ENCODE measurements around the gene TNNI3K.

TNNI3K gene

GRCh38 chr1:74545821-74546220 lies 310.6 kb downstream of the TNNI3K start:
- Histone ChIP-seq H3K4me2 (ENCODE audit: low read length) (no peak overlapping the region), H3K27me3 (ENCODE audit: control insufficient read depth, insufficient read depth, low read length) (no peaks in the 10 kb centered on the region), H3K4me1 (no peaks in the 10 kb centered on the region), H2AFZ (no peak overlapping the region), H3K79me2 (no peaks in the 10 kb centered on the region), H3K36me3 (ENCODE audit: control insufficient read depth, insufficient read depth, low read length) (no peaks in the 10 kb centered on the region), H3K9me3 (ENCODE audit: control insufficient read depth, low read length) (no peaks in the 10 kb centered on the region), H3K9ac (no peak overlapping the region), H3K27ac (no peak overlapping the region), H3K4me3 (ENCODE audit: low read depth, low read length) (no peak overlapping the region)
- TF ChIP-seq, protein P1, sequence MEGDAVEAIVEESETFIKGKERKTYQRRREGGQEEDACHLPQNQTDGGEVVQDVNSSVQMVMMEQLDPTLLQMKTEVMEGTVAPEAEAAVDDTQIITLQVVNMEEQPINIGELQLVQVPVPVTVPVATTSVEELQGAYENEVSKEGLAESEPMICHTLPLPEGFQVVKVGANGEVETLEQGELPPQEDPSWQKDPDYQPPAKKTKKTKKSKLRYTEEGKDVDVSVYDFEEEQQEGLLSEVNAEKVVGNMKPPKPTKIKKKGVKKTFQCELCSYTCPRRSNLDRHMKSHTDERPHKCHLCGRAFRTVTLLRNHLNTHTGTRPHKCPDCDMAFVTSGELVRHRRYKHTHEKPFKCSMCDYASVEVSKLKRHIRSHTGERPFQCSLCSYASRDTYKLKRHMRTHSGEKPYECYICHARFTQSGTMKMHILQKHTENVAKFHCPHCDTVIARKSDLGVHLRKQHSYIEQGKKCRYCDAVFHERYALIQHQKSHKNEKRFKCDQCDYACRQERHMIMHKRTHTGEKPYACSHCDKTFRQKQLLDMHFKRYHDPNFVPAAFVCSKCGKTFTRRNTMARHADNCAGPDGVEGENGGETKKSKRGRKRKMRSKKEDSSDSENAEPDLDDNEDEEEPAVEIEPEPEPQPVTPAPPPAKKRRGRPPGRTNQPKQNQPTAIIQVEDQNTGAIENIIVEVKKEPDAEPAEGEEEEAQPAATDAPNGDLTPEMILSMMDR (IDR thresholded peaks at IDR 0.05) = no peak

- Histone ChIP-seq H3K9ac (no peak overlapping the region), H3K4me1 (no peaks in the 10 kb centered on the region), H3K4me3 (ENCODE audit: low read depth, low read length) (no peak overlapping the region), H3K27ac (no peak overlapping the region), H3K79me2 (no peaks in the 10 kb centered on the region), H3K4me2 (ENCODE audit: low read length) (no peak overlapping the region), H3K36me3 (ENCODE audit: control insufficient read depth, insufficient read depth, low read length) (no peaks in the 10 kb centered on the region), H3K9me3 (ENCODE audit: control insufficient read depth, low read length) (no peaks in the 10 kb centered on the region), H3K27me3 (ENCODE audit: control insufficient read depth, insufficient read depth, low read length) (no peaks in the 10 kb centered on the region), H2AFZ (no peak overlapping the region)
- TF ChIP-seq, protein P1 (IDR thresholded peaks at IDR 0.05) = no peak
Observed at GRCh38 chr1:74548961-74549750, 314.0 kb downstream of the TNNI3K start.

- no peaks in the 10 kb centered on the region for H3K4me1 ChIP-seq
Observed at GRCh38 chr1:74549932-74550331, 314.7 kb downstream of the TNNI3K start.

DNA sequence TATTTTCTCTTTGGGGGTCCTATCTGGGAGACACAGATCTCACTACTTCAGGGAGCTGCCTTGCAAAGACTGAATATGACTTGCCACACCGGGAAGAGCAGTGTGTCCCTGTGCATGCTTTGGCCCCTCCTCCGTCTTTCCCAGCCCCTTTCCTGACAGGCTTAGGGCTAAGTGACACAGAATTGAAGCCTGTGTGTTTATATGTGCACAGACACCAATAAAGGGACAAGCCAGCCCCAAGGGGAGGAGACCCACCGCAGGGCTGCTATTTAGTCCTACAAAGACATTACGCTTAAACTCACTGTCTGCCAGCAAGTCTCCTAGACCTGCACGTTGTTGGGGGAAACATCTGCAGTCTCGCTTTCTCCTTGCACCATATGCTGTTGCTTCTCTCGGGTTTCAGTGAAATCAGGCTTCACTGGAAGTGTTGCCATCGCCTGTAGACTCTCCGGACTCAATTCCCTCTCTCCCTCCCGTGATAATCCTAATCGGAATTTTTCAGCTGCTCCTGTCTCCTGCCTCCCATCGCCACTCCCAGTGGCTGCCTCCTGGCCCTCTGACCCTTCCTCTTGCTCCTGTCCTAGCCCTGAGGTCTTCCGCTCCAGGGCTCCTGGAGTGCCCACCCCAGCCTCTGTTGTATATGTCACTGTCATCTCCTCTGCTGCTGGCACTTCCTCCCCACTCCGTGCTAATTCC lies 335.8 kb downstream of the TNNI3K start:
- Histone ChIP-seq H3K9ac (no peak overlapping the region), H3K79me2 (no peaks in the 10 kb centered on the region), H3K9me3 (ENCODE audit: control insufficient read depth, low read length) (no peaks in the 10 kb centered on the region), H2AFZ (no peak overlapping the region), H3K27me3 (ENCODE audit: control insufficient read depth, insufficient read depth, low read length) (no peaks in the 10 kb centered on the region), H3K4me3 (ENCODE audit: low read depth, low read length) (no peak overlapping the region), H3K27ac (no peak overlapping the region), H3K36me3 (ENCODE audit: control insufficient read depth, insufficient read depth, low read length) (no peaks in the 10 kb centered on the region), H3K4me1 (no peaks in the 10 kb centered on the region), H3K4me2 (ENCODE audit: low read length) (no peak overlapping the region)
- TF ChIP-seq, protein P1 (IDR thresholded peaks at IDR 0.05) = no peak

More at GRCh38 chr1:74549932-74550331, 314.7 kb downstream of the TNNI3K start:
- Histone ChIP-seq H3K27ac (no peak overlapping the region), H2AFZ (no peak overlapping the region), H3K9ac (no peak overlapping the region), H3K27me3 (ENCODE audit: control insufficient read depth, insufficient read depth, low read length) (no peaks in the 10 kb centered on the region), H3K4me3 (ENCODE audit: low read depth, low read length) (no peak overlapping the region), H3K79me2 (no peaks in the 10 kb centered on the region), H3K36me3 (ENCODE audit: control insufficient read depth, insufficient read depth, low read length) (no peaks in the 10 kb centered on the region), H3K9me3 (ENCODE audit: control insufficient read depth, low read length) (no peaks in the 10 kb centered on the region), H3K4me2 (ENCODE audit: low read length) (no peak overlapping the region)
- TF ChIP-seq, protein P1 (IDR thresholded peaks at IDR 0.05) = no peak
